Activated naive CD8-positive, alpha-beta T cell treated with anti-CD3 and anti-CD28 coated beads, Interleukin-2, amount 10 ng/mL, durations not matched to agents 7 days and 5 days (primary cell): Measurements from ENCODE around the gene RGS12. TPM values are rescaled to one million over a fixed set of nuclear protein-coding genes. Genes with fewer than 3 reads are reported as not detected.

ENCODE experiments used
- ATAC-seq: fragments of 150-1000 bp; cut with Tn5 transposase; one replicate; pipeline ENCODE4 v1.10.0; 2021; ENCODE audit warnings: low read depth, moderate library complexity
- POLR2A ChIA-PET: fragments of 350-600 bp; sonication (Branson Sonifier 250); formaldehyde crosslinking; loops from one replicate; lab custom pipeline; 2021; ENCODE audit warnings: antibody characterized with exemption; lab: Charles Lee
- DNase-seq: peaks from one replicate; pipeline ENCODE4 v3.0.0; 2021
- H3K27ac Mint-ChIP-seq: one replicate; pipeline ENCODE4 v1.8.0; 2022; ENCODE audit warnings: mild to moderate bottlenecking, mixed read lengths
- H3K27me3 Mint-ChIP-seq: one replicate; pipeline ENCODE4 v1.8.0; 2022; ENCODE audit warnings: mild to moderate bottlenecking, moderate library complexity, mixed read lengths
- H3K36me3 Mint-ChIP-seq: one replicate; pipeline ENCODE4 v1.8.0; 2021; ENCODE audit warnings: mild to moderate bottlenecking, mixed read lengths
- H3K4me1 Mint-ChIP-seq: one replicate; pipeline ENCODE4 v1.8.0; 2021; ENCODE audit warnings: mixed read lengths
- H3K4me3 Mint-ChIP-seq: one replicate; pipeline ENCODE4 v1.8.0; 2022; ENCODE audit warnings: mild to moderate bottlenecking, moderate library complexity, mixed read lengths
- H3K9me3 Mint-ChIP-seq: one replicate; pipeline ENCODE4 v1.8.0; 2021; ENCODE audit warnings: mixed read lengths
- total RNA-seq, 2 experiments: library from RNA; stranded (reverse); gene quantifications; one replicate each; pipeline ENCODE4 v1.2.3, GENCODE V29; 2021

The RGS12 gene
- total RNA-seq, 2 experiments from 2014 or later, result 5.0 to 5.3 TPM

DNA sequence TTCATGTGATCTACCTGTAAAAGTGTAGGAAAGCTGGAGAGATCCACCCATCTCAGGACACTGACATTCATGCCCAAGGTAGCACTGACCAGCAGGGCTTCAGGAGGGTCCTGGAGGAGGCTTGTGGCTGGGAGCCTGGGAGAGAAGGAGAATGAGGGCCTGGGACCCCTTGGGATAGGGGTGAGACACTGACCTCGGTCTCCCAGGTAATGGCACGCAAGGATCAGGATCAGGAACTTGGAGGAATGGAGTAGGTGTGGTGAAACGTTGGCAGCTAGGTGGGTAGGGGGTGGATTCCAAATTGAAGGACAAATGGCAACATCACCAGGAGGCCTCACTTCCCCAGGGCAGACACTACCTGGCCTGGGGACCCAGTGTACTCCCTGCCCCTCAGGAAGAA, 12.4 kb upstream of the RGS12 start:
- no peak overlapping the region for H3K4me3 Mint-ChIP-seq
- H3K27me3 Mint-ChIP-seq, result peaks cover 39% of the 10 kb centered on the region
- peaks cover 7% of the 10 kb centered on the region for H3K9me3 Mint-ChIP-seq
- no peaks in the 10 kb centered on the region for H3K4me1 Mint-ChIP-seq
- POLR2A ChIA-PET, result no interaction called here
- H3K36me3 Mint-ChIP-seq, result peaks cover 2% of the 10 kb centered on the region
- no peak for ATAC-seq
- H3K27ac Mint-ChIP-seq, result no peak overlapping the region
- DNase-seq, result no peak

DNA sequence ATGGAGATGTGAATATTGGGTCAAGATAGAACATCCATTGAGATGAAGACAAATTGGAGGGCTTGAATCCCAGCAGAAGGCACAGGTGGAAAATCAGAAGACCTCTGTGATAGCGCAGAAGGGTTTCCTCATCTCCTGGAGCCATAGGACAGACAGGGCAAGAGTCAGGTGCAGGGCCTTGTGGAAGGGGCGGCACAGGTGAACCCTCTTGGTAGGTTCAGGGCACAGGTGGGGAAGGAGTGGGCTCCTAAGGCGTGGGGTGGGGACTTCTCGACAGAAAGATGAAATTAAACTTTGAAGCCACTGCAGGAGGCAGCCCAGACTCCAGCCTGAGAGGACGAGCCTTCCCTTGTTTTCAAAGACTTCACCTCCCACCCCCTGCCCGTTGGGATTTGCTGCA, 9.3 kb upstream of the RGS12 start:
- no peak overlapping the region for H3K27ac Mint-ChIP-seq
- POLR2A ChIA-PET, result no interaction called here
- H3K4me3 Mint-ChIP-seq, result no peak overlapping the region
- no peak for DNase-seq
- peaks cover 7% of the 10 kb centered on the region for H3K9me3 Mint-ChIP-seq
- peaks cover 37% of the 10 kb centered on the region for H3K27me3 Mint-ChIP-seq
- peaks cover 2% of the 10 kb centered on the region for H3K4me1 Mint-ChIP-seq
- peaks cover 2% of the 10 kb centered on the region for H3K36me3 Mint-ChIP-seq
- ATAC-seq, result no peak

GRCh38 chr4:3283916-3284315, 8.9 kb upstream of the RGS12 start:
- Mint-ChIP-seq H3K4me1 (peaks cover 2% of the 10 kb centered on the region), H3K9me3 (peaks cover 4% of the 10 kb centered on the region), H3K27me3 (peaks cover 35% of the 10 kb centered on the region), H3K36me3 (peaks cover 1% of the 10 kb centered on the region), H3K27ac (no peak overlapping the region), H3K4me3 (no peak overlapping the region)
- DNase-seq (no peak), ATAC-seq (no peak)
- POLR2A ChIA-PET, result no interaction called here

DNA sequence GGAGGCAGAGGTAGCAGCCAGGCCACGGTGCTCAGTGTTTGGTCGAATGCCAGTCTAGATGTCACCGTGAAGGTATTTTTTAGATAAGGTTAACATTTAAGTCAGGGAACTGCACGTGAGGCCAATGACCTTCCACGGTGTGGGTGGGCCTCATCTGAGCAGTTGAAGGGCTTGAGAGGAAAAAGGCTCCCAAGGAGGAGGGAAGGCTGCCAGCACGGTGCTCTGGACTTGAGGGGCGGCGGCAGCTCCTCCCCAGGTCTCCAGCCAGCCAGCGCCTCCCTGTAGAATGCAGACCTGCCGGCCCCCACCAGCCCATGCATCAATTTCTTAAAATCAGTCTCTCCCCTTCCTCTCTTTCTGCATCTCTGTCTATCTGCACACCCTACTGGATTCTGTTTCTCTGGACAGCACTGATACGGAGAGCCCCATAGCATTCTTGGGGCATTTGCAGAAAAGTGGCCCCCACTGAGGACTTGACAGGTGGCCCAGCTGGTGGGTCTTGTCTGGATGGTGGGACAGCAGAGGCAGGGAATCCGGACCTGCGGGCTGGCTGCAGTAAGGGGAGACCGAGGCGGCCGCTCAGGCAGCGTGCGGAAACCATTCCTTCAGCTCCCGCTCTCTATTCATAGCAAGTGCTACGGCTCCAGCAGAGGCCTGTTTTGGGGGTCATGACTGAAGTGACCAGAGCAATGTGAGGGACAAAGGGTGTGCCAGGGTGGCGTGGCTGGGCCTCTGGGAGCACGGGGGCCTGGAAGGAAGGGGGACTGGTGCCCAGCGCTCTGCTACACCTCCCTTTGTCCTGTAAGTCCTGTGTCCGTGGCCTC, 7.9 kb upstream of the RGS12 start:
- no peak for DNase-seq
- Mint-ChIP-seq H3K36me3 (no peaks in the 10 kb centered on the region), H3K27ac (no peak overlapping the region), H3K4me1 (peaks cover 2% of the 10 kb centered on the region), H3K4me3 (no peak overlapping the region), H3K9me3 (peaks cover 2% of the 10 kb centered on the region), H3K27me3 (peaks cover 42% of the 10 kb centered on the region)
- ATAC-seq, result no peak
- POLR2A ChIA-PET, result no interaction called here

DNA sequence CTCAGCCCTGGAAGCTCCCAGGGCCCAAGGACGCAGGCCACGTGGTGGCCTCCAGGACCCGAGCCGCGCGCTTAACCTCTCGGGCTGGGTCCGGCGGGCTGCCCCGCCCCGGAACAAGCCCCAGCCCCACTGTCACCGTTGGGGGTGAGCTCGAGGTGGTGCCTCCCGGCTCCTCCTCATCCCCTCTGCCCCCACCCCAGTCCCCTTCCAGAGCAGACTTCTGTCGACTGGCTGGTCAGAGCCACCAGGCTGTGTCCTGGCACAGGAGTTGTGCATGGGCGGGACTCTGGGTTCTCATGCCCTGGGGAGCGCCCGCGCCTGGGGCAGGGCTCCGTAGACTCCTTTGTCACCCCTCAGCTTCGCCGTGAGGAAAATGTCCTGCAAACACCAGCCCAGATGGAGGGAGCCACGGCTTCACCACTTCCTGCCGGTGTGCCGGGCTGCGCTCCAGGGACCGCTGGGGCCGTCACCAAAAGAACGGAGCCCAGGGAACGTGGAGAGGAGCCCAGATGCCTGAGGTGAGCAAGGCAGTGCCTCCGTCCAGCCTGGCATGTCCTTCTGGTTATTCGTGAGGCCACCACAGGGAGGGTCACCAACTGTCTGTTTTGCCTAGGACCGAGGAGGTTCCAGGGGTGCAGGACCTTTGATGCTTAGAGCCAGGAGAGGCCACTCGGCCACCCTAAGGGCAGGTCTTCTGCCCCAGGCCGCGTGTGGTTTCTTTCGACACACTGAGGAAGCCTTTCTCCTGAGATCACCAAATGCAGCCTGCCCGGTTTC, 7.1 kb upstream of the RGS12 start:
- ATAC-seq (no peak), DNase-seq (peak; percentile 29)
- POLR2A ChIA-PET, result no interaction called here
- H3K9me3 Mint-ChIP-seq, result peaks cover 2% of the 10 kb centered on the region
- H3K4me3 Mint-ChIP-seq, result no peak overlapping the region
- no peak overlapping the region for H3K27ac Mint-ChIP-seq
- no peaks in the 10 kb centered on the region for H3K36me3 Mint-ChIP-seq
- peaks cover 2% of the 10 kb centered on the region for H3K4me1 Mint-ChIP-seq
- peaks cover 47% of the 10 kb centered on the region for H3K27me3 Mint-ChIP-seq

- ATAC-seq, result no peak
- H3K36me3 Mint-ChIP-seq, result no peaks in the 10 kb centered on the region
- POLR2A ChIA-PET, result no interaction called here
- H3K27me3 Mint-ChIP-seq, result peaks cover 51% of the 10 kb centered on the region
- H3K9me3 Mint-ChIP-seq, result peaks cover 2% of the 10 kb centered on the region
- no peak overlapping the region for H3K4me3 Mint-ChIP-seq
- DNase-seq, result no peak
- no peak overlapping the region for H3K27ac Mint-ChIP-seq
- H3K4me1 Mint-ChIP-seq, result peaks cover 2% of the 10 kb centered on the region
These were observed 6.3 kb upstream of the RGS12 start for GRCh38 chr4:3286335-3287175.

- Mint-ChIP-seq H3K27me3 (peaks cover 51% of the 10 kb centered on the region), H3K4me1 (peaks cover 6% of the 10 kb centered on the region), H3K27ac (no peak overlapping the region), H3K4me3 (no peak overlapping the region), H3K36me3 (no peaks in the 10 kb centered on the region), H3K9me3 (peaks cover 2% of the 10 kb centered on the region)
- ATAC-seq, result no peak
- POLR2A ChIA-PET, result no interaction called here
- no peak for DNase-seq
These were observed 5.4 kb upstream of the RGS12 start for GRCh38 chr4:3287271-3287971.

- Mint-ChIP-seq H3K4me1 (peaks cover 6% of the 10 kb centered on the region), H3K36me3 (no peaks in the 10 kb centered on the region), H3K9me3 (no peaks in the 10 kb centered on the region), H3K27ac (no peak overlapping the region), H3K4me3 (no peak overlapping the region), H3K27me3 (peaks cover 51% of the 10 kb centered on the region)
- no peak for DNase-seq
- POLR2A ChIA-PET, result no interaction called here
- no peak for ATAC-seq
These were observed 4.8 kb upstream of the RGS12 start for GRCh38 chr4:3287972-3288570.

DNA sequence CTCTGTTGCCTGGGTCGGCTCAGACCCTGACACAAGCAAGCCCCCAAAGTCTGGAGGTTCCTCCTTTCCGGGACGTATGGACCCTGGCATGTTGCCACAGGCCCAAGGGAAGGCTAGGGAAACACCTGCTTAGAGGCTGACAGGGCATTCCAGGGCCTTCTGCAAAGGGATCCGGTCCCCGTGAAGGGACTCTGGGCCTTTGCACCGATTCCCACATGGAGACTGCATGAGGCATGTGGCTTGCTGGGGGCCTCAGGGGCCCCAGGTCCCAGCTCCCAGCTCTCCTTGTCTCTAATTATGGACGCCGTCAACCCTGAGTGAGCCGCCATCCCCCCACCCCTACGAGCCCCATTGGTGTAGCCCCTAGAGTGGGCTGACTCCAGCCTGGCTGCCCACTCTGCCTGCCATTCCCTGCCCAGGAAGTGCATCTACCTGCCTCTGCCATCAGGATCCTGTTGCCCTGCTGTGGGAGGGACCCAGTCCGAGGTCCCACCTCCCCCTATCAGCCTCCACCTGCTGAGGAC, 4.2 kb upstream of the RGS12 start:
- DNase-seq (no peak), ATAC-seq (no peak)
- Mint-ChIP-seq H3K4me3 (no peak overlapping the region), H3K36me3 (no peaks in the 10 kb centered on the region), H3K27me3 (peaks cover 54% of the 10 kb centered on the region), H3K4me1 (peaks cover 9% of the 10 kb centered on the region), H3K9me3 (no peaks in the 10 kb centered on the region), H3K27ac (no peak overlapping the region)
- POLR2A ChIA-PET, result no interaction called here

DNA sequence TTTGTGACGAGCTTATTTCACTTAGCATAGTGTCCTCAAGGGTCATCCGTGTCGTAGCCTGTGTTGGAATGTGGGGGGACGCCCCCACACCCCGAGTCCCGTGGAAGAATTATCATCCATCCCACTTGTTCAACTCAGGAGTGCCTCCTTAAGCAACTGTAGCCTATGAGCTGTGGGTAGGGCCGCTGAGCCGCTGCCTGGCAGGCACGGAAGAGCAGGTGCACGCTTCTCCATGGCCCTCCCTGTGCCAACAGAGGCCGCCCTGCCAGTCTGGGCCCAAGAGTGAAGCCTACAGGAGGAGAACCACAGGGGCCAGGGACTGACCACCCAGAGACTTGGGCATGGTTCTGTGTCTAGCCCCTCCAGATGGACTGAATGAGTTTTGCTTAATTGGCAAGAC, 2.3 kb upstream of the RGS12 start:
- peaks cover 12% of the 10 kb centered on the region for H3K4me1 Mint-ChIP-seq
- peaks cover 63% of the 10 kb centered on the region for H3K27me3 Mint-ChIP-seq
- no peak for DNase-seq

GRCh38 chr4:3290889-3291321, 1.9 kb upstream of the RGS12 start:
- no peak overlapping the region for H3K4me3 Mint-ChIP-seq
- DNase-seq (no peak), ATAC-seq (no peak)
- no peaks in the 10 kb centered on the region for H3K36me3 Mint-ChIP-seq
- H3K27me3 Mint-ChIP-seq, result peaks cover 65% of the 10 kb centered on the region
- POLR2A ChIA-PET, result no interaction called here
- H3K4me1 Mint-ChIP-seq, result peaks cover 12% of the 10 kb centered on the region
- no peak overlapping the region for H3K27ac Mint-ChIP-seq
- no peaks in the 10 kb centered on the region for H3K9me3 Mint-ChIP-seq

More for the DNA sequence above, 2.3 kb upstream of the RGS12 start:
- no peak for ATAC-seq
- no peaks in the 10 kb centered on the region for H3K9me3 Mint-ChIP-seq
- H3K36me3 Mint-ChIP-seq, result no peaks in the 10 kb centered on the region
- POLR2A ChIA-PET, result no interaction called here
- H3K4me3 Mint-ChIP-seq, result no peak overlapping the region
- no peak overlapping the region for H3K27ac Mint-ChIP-seq

GRCh38 chr4:3291411-3291968, 1.3 kb upstream of the RGS12 start:
- no peak for DNase-seq

More at GRCh38 chr4:3291411-3291968, 1.3 kb upstream of the RGS12 start:
- peaks cover 10% of the 10 kb centered on the region for H3K4me1 Mint-ChIP-seq
- peak overlapping the region; percentile 86 for H3K4me3 Mint-ChIP-seq
- no peak for ATAC-seq
- H3K9me3 Mint-ChIP-seq, result no peaks in the 10 kb centered on the region
- no peaks in the 10 kb centered on the region for H3K36me3 Mint-ChIP-seq
- POLR2A ChIA-PET, result no interaction called here
- H3K27ac Mint-ChIP-seq, result no peak overlapping the region
- H3K27me3 Mint-ChIP-seq, result peaks cover 65% of the 10 kb centered on the region
